GDM1 (cell line): ENCODE measurements around the gene RHOA.
"Not testable (repeated sequence)": the region's sequence is repeated elsewhere in the genome, so short reads cannot be mapped to it uniquely, and the experiment has no call there.

ENCODE experiments used
- DNase-seq: peaks from one replicate; lab custom pipeline; 2025; lab: John Stamatoyannopoulos, UW

The RHOA gene

DNA sequence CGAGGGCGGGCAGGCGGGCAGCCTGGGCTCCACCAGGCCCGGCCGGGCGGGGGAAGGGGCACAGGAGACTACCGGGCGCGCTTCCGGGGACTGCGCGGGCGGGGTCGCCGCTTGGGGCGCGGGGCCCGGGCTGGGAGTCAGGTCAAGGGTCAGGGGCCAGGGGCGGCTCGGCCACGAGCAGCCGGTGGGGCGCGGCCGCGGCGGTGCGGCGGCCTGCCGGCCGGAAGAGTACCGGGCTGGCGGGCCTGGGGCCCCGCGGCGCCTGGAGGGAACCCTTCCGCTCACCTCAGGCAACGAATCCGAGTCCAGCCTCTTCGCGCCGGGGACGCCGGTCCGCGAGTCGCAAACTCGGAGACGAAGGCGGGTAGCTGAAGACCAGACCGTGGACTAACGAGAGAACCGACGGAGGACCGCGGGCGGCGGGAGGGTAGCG lies 225 bp downstream of the RHOA start:
- no peak for DNase-seq

DNA sequence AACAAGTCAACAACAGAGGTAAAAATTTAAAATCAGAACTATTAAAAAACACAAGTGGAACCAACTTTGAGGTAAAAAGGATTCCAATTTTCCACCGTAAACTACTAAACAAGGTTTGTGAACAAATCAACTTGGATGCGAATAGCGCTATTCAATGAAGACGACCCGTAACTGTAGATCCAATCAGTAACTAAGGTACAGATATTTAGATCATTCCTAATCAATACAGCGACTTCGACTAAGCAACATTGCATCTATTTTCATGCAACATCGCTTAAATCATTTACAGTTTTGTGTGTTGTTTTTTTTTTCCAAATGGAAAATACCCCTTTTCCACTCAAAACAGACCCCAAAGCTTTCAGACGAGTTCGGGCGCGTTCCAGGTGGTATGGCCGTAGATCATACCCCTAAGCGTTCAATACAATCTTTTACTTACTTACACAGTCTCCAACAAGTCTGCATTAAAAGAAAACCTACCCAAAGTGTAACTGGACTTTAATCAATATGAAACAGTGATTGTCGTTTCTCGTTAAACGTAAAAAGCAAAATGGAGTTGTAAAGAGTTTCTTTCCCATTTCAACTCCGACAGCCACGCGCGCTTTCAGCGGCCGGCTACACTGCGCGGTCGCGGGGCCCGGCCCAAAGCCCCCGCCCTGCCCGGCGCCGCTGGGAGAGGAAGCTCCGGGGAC lies 786 bp downstream of the RHOA start:
- no peak for DNase-seq

- no peak for DNase-seq
Measured at GRCh38 chr3:49410066-49410845, 1.5 kb downstream of the RHOA start.

- no peak for DNase-seq
Measured at GRCh38 chr3:49406571-49407565, 4.9 kb downstream of the RHOA start.

- not testable (repeated sequence) for DNase-seq
Measured at GRCh38 chr3:49405570-49405969, 6.2 kb downstream of the RHOA start.

DNA sequence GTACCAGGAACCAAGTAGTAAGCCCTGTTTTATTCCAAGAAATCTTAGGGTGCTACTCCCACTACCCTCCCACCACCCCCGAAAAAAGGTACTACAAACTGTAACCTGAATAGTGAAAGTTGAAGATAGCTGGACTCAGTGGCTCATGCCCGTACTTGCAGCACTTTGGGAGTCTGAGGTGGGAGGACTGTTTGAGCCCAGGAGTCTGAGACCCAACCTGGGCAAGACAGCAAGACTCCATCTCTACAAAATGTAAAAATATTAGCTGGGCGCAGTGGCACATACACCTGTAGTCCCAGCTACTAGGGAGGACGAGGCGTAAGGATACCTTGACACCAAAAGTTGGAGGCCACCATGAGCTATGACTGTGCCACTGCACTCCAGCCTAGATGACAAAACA lies 7.9 kb downstream of the RHOA start:
- no peak for DNase-seq

DNA sequence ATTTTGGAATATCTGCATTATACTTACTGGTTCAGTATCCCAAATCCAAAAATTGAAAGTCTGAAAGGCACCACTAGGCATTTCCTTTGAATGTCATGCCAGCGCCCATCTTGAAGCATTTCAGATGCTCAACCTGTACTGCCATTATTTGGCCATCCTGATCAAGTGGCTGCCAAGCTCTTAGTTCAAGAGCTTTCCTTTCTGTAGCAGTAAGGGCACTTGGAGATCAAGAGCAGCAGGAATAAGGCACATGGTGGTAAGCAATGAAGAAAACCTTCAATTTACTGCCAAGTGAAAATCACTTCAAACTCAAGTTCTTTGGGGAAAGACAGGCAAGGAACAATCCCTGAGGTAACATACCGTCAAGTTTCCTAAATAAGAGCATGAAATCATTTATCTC lies 10.0 kb downstream of the RHOA start:
- no peak for DNase-seq

DNA sequence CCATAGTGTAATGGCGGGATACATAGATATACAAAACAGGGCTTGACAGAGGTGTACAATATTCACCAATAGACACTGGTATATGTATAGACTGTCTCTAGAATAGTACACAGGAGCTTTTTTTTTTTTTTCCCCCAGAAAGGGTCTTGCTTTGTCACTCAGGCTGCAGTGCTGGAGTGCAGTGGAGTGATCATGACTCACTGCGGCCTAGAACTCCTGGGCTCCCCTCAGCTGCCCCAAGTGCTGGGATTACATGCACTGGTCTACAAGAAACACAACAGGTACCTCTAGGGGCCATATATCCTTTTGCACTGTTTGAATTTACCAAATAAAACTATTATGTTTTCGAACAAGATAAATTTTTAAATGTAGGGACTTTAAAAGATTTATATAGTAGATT lies 12.3 kb downstream of the RHOA start:
- DNase-seq = no peak

- DNase-seq = no peak
Measured at GRCh38 chr3:49397470-49397869, 14.3 kb downstream of the RHOA start.

- not testable (repeated sequence) for DNase-seq
Measured at GRCh38 chr3:49391310-49391709, 20.5 kb downstream of the RHOA start.

DNA sequence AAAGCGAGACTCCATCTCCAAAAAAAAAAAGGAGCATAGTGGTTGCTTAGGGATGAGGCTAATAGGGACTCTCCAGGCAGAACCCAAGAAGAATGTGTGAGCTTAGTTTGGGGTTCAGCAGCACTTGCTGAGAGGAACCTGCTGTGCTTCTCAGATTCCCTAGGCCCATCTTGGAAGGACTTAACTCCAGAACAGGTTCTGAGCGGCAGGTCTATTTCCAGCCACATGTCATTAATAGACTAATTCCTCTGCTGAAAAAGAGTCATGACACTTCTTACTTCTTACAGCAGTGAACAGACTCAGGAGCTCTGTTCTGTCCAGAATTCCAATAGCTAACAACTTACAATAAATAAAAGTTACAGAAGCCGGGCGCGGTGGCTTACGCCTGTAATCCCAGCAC lies 22.5 kb downstream of the RHOA start:
- no peak for DNase-seq

DNA sequence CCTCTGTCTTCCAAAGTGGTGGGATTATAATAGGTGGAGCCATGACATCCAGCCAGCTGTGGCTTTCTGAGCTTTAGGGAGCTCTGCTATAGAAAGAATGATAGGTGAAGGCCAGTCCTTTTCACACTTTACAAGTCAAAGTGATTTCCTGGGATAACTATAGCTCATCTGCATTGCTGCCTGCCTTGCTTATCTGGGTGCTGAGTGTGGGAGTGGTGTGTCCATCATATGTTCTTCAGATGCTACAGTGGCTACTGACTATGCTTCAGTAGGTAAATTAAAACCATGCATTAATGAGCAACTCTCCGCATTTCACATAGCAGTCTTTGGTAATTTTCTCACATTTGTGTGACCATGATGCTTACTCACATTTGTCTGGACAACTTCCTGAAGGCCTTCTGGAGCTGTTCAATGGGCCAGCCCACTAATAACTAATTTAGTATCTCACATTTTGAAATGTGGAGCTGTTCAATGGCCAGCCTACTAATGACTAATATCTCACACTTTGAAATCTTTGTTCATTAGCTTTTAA lies 23.4 kb downstream of the RHOA start:
- no peak for DNase-seq

GRCh38 chr3:49387721-49388120 lies 24.1 kb downstream of the RHOA start:
- DNase-seq = no peak

DNA sequence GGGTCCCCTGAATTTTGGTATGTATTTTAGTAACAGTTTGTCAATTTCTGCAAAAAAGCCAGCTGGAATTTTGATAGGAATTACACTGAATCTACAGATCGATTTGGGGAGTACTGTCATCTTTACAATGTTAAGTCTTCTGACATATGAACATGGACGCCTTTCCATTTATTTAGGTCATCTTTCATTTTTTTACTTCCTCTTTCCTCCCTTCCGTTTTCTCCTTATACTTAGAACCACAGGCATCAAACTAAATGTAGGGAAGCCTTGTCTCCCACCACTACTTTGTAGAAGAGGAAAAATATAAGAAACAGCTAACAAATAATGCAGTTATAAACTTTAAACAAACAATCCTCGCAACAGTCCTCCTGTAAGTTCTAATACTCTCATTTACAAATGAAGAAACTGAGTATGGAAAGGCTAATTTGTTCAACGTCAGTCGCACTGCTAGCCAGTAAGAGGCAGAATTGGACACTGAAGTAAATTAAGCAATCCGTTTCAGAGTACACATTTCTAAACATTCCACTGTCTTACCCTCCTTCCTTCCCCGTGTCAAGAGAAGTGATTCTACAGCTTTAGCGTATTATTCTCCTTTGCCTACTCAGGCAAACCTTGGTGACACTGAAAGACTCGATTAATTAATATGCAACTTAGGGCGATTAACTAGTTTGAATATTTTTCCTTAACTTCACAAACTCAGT lies 25.6 kb downstream of the RHOA start:
- DNase-seq = no peak

DNA sequence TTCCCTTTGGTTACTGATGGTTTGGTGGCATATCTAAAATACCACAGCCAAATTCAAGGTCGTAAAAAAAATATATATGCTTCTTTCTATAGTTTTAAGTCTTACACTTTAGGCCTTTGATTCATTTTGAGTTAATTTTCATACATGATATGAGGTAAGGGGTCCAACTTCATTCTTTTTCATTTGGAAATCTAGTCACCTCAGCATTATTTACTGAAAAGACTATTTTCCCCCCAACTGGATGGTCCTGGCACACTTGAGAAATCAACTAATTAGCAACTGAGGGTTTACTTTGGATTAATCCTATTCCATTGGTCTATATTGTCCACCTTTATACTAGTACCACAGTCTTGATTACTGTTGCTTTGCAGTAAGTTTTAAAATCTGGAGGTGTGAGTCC lies 26.2 kb downstream of the RHOA start:
- no peak for DNase-seq

DNA sequence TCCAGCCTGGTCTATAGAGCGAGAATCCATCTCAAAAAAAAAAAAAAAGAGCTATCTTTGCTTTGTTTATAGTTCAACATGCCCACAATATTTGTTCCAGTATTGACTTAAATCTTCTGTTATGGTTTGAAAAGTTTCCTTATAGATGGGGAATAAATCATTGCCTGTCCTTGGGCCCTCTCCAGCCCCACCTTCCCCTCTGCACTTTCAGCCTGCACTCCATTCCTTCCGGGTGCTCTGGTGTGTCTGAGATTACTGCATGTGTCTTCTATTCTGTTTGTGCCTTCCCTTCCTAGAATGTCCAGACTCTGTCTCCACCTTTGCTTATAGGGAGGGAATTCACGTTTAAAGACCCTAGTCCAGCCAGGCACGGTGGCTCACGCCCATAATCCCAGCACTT lies 28.4 kb downstream of the RHOA start:
- no peak for DNase-seq

DNA sequence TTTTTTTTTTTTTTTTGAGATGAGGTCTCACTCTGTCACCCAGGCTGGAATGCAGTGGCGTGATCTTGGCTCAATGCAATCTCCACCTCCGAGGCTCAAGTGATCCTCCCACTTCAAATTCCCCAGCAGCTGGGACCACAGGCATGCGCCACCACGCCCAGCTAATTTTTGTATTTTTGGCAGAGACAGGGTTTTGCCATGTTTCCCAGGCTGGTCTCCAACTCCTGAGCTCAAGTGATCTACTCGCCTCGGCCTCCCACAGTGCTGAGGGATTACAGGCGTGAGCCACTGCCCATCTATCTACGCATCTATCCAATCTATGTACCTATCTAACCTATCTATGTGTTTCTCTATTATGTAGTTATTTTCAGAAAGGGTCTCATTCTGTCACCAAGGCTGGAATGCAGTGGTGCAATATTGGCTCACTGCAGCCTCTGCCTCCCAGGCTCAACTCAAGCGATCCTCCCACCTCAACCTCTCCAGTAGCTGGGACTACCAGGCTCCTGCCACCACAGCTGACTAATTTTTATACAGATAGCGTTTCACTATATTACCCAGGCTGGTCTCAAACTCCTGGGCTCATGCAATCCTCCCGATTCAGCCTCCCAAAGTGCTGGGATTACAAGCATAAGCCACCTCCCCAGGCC lies 33.4 kb downstream of the RHOA start:
- no peak for DNase-seq

DNA sequence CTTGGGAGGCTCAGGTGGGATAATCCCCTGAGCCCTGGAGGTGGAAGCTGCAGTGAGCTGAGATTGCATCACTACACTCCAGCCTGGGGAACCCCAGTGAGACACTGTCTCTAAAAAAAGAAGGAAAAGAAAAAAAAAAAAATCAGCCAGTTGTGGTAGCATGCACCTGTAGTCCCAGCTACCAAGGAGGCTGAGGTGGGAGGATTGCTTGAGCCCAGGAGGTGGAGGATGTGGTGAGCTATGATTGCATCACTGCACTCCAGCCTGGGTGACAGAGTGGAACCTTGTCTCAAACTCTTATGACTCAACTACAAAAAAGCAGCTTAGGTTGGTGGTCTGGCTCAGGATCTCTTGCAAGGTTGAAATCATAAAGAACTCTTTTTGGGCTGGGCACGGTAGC lies 34.3 kb downstream of the RHOA start:
- DNase-seq = no peak

DNA sequence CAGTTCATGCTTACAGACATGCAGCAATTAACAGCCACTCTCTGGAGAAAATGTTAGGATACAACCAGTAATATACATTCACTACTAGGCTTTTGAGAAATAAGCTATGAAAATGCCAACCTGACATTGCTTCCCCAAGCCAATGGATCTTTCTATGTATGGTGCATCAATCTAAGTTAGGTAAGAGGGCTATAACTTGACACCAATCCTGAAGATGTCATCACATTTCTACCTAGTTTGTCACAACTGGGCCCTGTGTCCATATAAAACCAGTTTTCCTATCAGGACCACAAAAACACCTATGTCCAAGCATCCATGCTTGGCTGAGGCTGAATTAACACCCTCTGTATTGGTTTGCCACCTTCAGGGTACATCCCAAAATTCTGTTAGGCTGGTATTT lies 39.8 kb downstream of the RHOA start:
- DNase-seq = no peak

DNA sequence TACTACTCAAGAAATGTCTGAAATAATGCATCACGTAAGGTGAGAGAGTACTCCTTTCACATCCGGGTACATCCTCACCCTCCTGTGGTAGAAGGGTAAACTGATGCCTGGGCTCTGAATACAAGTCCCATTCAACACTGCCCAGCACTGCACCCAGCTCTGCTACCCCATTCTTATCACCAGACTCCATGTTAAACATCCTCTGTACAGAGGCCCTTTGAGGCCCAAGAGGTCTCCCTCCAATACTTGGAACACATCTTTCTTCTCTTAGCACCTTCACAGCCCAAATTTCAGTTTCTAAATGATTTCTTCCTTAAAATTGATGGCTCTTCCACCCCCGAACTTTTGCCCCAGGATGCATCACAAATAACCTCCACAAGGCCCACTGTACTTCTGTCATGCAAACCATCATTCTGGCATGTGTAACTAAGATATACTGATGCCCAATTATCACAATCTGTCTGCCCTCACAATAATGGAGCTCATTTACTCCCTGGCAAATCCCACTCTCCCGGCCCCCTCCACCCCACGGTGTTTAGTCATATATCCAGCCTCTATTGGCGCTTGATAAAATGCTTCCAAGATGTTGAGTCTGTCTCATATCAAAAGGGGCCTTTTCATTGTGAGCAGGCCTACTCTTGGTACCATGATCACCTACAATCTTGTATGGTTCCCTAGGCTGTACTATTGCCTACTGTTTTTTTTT lies 41.0 kb downstream of the RHOA start:
- DNase-seq = no peak
